Fibroblast of villous mesenchyme (primary cell): ENCODE results near the gene VDAC1. TPM values are rescaled to one million over a fixed set of nuclear protein-coding genes. Genes with fewer than 3 reads are reported as not detected.

Source experiments
- DNase-seq: peaks from one replicate; pipeline ENCODE4 v3.0.0-alpha.2; 2010; ENCODE audit warnings: low read depth
- H3K4me3 ChIP-seq: 2 replicates; pipeline ENCODE4 v1.5.1; 2011; ENCODE audit warnings: low read depth, mild to moderate bottlenecking, low read length
- CTCF ChIP-seq: IDR thresholded peaks from 2 replicates; pipeline ENCODE4 v1.5.1; 2012; ENCODE audit warnings: low read depth, mild to moderate bottlenecking, low read length; ENCODE audit not compliant: insufficient read depth
- total RNA-seq: library from RNA; depleted of rRNA; stranded (reverse); fragments of >200 nt; gene quantifications from 2 replicates; pipeline ENCODE4 v1.2.3, GENCODE V29; 2012

VDAC1 gene
- total RNA-seq, 1 donor = 350 TPM

- no peak for DNase-seq
- no peak overlapping the region for H3K4me3 ChIP-seq
- no peak for TF ChIP-seq CTCF
Measured at GRCh38 chr5:133925866-133926488, 78.8 kb downstream of the VDAC1 start.

DNA sequence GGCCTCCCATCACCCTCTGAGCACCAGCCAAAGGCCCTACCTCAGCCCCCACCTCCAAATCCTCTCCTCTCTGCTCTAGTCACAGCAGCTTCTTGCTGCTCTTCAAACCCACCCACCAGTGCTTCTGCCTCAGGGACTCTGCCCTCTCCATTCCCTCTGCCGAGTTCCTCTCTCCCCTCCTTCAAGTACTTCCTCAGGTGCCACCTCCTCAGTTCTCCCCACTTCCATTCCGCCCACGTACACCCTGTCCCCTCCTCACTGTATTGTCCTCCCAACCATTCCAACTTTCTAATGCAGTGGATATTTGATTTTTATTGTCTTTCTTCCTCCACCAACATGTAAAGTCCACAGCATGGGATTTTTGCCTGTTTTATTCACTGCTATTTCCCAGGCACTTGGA lies 79.5 kb downstream of the VDAC1 start:
- no peak overlapping the region for H3K4me3 ChIP-seq
- no peak for TF ChIP-seq CTCF
- no peak for DNase-seq

GRCh38 chr5:133924221-133924920 lies 80.4 kb downstream of the VDAC1 start:
- H3K4me3 ChIP-seq = no peak overlapping the region
- DNase-seq = no peak
- TF ChIP-seq CTCF = no peak

DNA sequence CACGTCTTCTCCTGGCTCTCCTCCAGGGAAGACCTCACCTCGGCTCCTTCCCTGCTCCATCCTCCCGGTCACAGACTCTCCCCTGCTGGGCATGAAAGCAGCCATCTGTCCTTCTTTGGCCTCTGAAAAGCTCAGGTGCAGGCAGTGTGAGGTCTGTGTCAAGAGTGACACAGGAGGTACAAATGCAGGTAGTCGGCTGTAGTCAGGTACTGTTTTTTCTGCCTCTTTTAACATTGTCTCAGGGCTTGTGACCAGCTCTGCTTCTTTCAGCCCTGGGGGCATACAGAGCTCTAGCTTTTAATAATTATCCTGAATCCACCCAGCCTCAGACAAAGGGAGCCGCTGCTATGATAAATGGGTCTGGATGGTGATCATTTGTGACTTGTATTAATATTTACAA lies 82.8 kb downstream of the VDAC1 start:
- DNase-seq = no peak
- TF ChIP-seq CTCF = no peak
- no peak overlapping the region for H3K4me3 ChIP-seq

Other genes starting within 250 kb of the VDAC1 start
- 53.8 and 103 TPM in 2 replicates for gene C5orf15, start 36.4 kb downstream of the VDAC1 start, total RNA-seq
- under 0.01 and 0.97 TPM in 2 replicates for gene TCF7, start 109.7 kb upstream of the VDAC1 start, total RNA-seq
- gene SKP1, start 172.0 kb upstream of the VDAC1 start, total RNA-seq = 164 and 166 TPM in 2 replicates
- 41.9 and 60.9 TPM in 2 replicates for gene PPP2CA, start 221.1 kb upstream of the VDAC1 start, total RNA-seq